CD1c-positive myeloid dendritic cell (primary cell): ENCODE data around the gene PNPT1.
"Not testable (repeated sequence)": the region's sequence is repeated elsewhere in the genome, so short reads cannot be mapped to it uniquely, and the experiment has no call there.

ENCODE experiments used
- DNase-seq: peaks from one replicate; pipeline ENCODE4 v3.0.0-alpha.2; 2016; ENCODE audit errors: extremely low spot score

PNPT1 gene

GRCh38 chr2:55693181-55694125, at the start of gene PNPT1:
TSS of gene PNPT1 (minus strand) at chr2:55693844. CDS start at chr2:55693823, 21 bp downstream.
- DNase-seq: peak; percentile 95

DNA sequence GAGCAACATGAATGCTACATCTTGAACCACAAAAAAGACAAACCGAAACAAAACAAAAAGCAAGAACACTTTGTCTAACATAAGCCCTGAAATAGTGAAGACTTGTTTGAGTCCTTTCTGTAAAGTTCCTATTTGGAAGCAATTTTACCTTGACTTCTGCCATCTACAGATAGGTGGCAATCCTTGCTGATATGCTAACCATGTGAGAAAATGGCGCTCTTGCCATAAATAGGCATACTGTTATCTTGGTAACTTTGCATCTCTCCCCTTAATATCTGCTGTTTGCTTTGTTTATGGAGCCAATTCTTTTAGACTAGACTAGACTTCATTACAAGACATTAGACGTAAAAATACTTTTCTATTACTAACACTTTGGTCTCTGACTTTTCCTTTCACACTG, 49.4 kb upstream of the PNPT1 start:
- no peak for DNase-seq

DNA sequence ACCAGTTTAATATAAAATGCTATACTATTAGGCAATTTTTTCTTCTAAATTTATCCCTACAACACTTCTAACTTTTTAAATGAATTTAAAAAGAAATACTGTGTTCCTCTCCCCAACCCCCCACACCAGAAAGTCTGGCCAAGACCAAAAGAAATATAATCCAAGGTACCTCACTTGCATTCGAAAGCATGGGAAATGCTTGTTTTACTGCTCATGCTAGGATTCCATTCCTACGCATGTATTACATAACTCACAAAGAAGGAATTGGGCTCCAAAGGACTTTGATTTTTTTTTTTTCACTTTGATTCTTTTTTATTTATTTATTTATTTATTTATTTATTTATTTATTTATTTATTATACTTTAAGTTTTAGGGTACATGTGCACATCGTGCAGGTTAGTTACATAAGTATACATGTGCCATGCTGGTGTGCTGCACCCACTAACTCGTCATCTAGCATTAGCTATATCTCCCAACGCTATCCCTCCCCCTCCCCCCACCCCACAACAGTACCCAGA, 42.4 kb upstream of the PNPT1 start:
- not testable (repeated sequence) for DNase-seq

DNA sequence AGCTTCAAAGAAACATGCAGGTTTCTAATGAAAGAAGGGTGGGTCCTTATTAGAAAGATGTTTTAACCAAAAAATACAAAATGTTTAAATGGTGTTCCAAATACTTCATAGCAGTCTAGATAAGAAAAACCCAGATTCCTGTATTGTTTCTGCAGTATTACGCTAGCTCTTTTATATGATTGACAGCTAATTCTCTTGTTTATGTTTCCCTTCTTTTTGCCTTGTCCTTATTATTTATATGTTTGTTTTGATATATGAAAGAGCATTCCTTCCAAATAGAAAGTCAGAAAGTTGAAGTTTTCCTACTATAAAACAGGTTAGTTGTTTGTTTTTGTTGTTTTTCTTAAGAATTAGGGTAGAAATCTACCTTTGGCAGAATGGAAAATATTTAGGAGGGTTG, 41.1 kb upstream of the PNPT1 start:
- DNase-seq: no peak

- DNase-seq: no peak
Measured at GRCh38 chr2:55733335-55733734, 39.7 kb upstream of the PNPT1 start.

DNA sequence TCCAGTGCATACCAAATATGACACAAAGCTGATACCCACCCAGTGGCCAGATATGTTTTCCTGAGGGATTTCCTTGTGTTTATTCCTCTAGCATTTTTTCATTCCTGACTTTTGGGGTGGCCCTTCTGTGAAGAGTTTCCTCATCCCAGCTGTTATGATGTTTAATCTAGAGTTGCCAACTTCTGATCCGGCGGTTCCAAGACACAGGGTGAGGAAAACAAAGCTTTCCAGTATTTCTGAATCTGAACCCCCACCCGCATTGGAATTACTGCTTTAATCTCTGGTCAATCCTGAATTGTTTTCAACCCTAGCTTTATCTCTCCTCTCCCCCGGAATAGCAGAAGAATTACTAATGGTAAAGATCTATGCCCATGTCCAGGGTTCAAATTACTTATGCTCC, 39.2 kb upstream of the PNPT1 start:
- DNase-seq: no peak

GRCh38 chr2:55729136-55729685, 35.6 kb upstream of the PNPT1 start:
- DNase-seq: no peak

GRCh38 chr2:55721596-55722215, 28.1 kb upstream of the PNPT1 start:
- no peak for DNase-seq

GRCh38 chr2:55720417-55720816, 26.8 kb upstream of the PNPT1 start:
- DNase-seq: no peak

GRCh38 chr2:55719852-55720251, 26.2 kb upstream of the PNPT1 start:
- DNase-seq: no peak

- peak; percentile 71 for DNase-seq
Measured at GRCh38 chr2:55718165-55719008, 24.7 kb upstream of the PNPT1 start.

GRCh38 chr2:55715626-55716025, 22.0 kb upstream of the PNPT1 start:
- no peak for DNase-seq

DNA sequence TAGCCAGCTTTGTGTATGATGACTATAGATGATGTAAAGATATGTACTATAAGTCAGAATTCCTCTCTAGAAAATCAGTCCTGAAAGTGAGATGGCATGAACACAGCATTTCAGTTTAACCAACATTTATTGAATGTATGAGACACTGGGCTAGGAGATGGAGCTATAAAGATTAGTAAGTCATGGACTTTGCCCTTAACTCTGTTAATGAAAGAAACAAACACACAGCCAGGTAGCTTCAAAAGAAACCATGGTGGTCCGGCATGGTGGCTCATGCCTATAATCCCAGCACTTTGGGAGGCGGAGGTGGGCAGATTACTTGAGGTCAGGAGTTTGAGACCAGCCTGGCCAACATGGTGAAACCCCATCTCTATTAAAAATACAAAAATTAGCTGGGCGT, 21.5 kb upstream of the PNPT1 start:
- not testable (repeated sequence) for DNase-seq

DNA sequence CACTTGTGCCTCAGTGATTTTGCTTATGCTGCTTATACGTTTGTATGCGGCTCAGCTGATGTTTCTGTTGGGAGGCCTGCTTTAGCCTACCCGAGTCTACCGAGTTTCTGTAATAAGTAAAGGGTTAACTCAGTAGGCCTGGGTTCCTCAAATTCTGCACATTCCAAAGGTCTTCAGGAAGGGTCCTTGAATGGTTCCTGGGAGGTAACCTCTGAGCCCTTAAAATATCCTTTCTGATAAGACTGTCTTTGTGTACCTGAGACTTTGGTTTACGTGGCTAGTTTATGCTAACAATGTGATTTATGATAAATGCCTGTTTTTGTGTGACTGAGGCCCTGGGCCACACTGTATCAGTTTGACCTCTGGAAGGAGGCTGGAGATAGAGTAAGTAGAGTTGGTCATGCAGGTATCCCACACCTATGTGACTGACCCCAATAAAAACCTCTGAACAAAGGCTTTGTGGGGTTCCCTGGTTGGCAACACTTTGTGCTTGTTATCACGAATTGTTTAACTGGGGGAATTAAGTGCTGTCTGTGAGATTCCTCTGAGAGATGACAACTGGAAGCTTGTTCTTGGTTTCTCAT, 18.9 kb upstream of the PNPT1 start:
- no peak for DNase-seq

DNA sequence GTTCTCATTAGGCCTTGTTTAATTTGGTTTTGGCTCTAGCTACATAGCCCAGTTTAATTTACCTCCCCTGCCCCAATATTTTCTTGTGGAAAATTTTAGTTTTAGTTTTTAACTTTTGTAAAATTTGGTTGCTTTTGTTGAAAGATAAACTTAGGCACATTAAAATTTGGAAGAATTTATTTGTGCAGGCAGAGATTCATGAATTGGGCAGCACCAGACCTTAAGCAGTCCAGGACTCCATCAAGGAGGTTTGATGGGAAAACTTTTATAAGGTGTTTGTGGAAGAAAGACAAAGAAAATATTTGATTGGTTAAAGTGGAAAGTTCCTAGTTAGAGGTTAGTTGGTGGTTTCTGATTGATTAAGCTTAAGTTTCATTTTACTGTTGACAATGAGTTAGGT, 16.4 kb upstream of the PNPT1 start:
- DNase-seq: no peak

GRCh38 chr2:55707751-55708150, 14.1 kb upstream of the PNPT1 start:
- no peak for DNase-seq

DNA sequence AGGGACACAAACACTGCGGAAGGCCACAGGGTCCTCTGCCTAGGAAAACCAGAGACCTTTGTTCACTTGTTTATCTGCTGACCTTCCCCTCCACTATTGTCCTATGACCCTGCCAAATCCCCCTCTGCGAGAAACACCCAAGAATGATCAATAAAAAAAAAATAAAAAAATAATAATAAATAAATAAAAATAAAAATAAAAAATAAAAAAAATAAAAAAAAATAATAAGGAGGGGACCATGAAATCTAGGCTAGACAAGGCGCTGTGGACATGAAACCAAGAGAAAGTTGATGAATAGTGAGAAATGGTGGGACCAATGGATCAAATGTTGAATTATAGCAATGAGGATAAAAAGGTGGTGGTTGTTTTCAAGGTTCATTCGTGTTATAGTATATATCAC, 12.6 kb upstream of the PNPT1 start:
- not testable (repeated sequence) for DNase-seq

DNA sequence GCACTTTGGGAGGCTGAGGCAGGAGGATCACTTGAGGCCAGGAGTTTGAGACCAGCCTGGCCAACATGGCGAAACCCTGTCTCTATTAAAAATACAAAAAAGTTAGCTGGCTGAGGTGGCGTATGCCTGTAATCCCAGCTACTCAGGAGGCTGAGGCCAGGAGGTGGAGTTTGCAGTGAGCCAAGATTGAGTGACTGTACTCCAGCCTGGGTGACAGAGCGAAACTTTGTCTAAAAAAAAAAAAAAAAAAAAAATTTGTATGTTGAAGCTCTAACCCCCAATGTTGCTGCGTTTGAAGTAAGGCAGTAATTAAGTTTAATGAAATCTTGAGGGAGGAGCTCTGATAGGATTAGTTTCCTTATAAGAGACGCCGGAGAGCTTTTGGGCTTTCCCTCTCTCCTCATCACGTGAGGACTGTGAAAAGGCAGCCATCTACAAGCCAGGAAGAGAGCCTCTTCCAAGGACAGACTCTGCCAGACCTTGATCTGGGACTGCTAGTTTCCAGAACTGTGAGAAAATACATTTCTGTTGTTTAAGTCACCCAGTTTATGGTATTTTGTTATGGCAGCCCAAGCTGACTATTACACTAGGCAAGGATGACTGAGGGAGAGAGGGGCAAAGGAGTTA, 11.5 kb upstream of the PNPT1 start:
- DNase-seq: no peak

GRCh38 chr2:55703350-55703749, 9.7 kb upstream of the PNPT1 start:
- no peak for DNase-seq

DNA sequence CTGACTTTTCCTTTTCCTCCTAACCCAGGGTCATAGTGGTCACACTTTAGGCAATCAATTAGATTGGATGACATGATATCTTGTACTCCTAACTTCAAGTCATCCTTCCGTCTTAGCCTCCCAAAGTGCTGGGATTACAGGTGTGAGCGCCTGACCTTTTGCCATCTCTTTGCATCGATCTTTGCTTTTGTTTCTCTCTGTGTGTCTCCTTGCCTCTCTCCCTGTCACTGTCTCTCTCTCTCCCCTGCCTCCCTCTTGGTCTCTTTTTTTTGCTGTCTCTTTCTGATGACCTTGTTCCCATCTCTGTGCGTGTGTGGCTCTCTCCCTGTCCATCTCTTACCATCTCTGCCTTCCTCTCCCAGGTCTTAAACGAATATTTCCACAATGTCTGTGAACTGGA, 904 bp downstream of the PNPT1 start:
- not testable (repeated sequence) for DNase-seq

GRCh38 chr2:55672630-55673029, 21.0 kb downstream of the PNPT1 start:
- DNase-seq: no peak
